SK-N-SH treated with all-trans-retinoic acid at 6 μM for 48 hours (cell line): ENCODE results near the gene SERPINA6.

Experiments
- ATAC-seq: fragments of 200-7000 bp; cut with Tn5 transposase; 3 replicates; pipeline ENCODE4 v1.9.1; 2020; ENCODE audit warnings: mild to moderate bottlenecking, moderate library complexity
- ARNTL ChIP-seq: fragments of 450-650 bp; formaldehyde crosslinking; IDR thresholded peaks from 2 replicates; pipeline ENCODE4 v1.5.0; 2020; ENCODE audit warnings: low read depth, mild to moderate bottlenecking, moderate library complexity, borderline replicate concordance
- BACH2 ChIP-seq: fragments of 250-450 bp; sonication (Bioruptor Pico); IDR thresholded peaks from 2 replicates; pipeline ENCODE4 v1.9.0; 2021; ENCODE audit warnings: mild to moderate bottlenecking, borderline replicate concordance
- CREB5 ChIP-seq: fragments of 250-450 bp; sonication (Bioruptor Pico); IDR thresholded peaks from 2 replicates; pipeline ENCODE4 v1.5.1; 2020; ENCODE audit warnings: low read depth, mild to moderate bottlenecking, moderate library complexity
- CSDC2 ChIP-seq: fragments of 250-450 bp; sonication (Bioruptor Pico); IDR thresholded peaks from 2 replicates; pipeline ENCODE4 v1.5.0; 2020; ENCODE audit warnings: mild to moderate bottlenecking, moderate library complexity
- ESRRG ChIP-seq: fragments of 250-450 bp; sonication (Bioruptor Pico); IDR thresholded peaks from 2 replicates; pipeline ENCODE4 v1.6.1; 2021; ENCODE audit warnings: mild to moderate bottlenecking
- GLIS3 ChIP-seq: fragments of 250-450 bp; sonication (Bioruptor Pico); IDR thresholded peaks from 2 replicates; pipeline ENCODE4 v1.5.0; 2020; ENCODE audit warnings: mild to moderate bottlenecking, moderate library complexity
- ISL1 ChIP-seq: fragments of 250-450 bp; sonication (Bioruptor Pico); IDR thresholded peaks from 2 replicates; pipeline ENCODE4 v2.1.2; 2022; ENCODE audit warnings: mild to moderate bottlenecking, moderate library complexity
- OSR1 ChIP-seq: fragments of 250-450 bp; sonication (Bioruptor Pico); IDR thresholded peaks from 2 replicates; pipeline ENCODE4 v1.8.0; 2022; ENCODE audit warnings: moderate library complexity, mild to moderate bottlenecking, inconsistent platforms
- PATZ1 ChIP-seq: fragments of 250-450 bp; sonication (Bioruptor Pico); IDR thresholded peaks from 2 replicates; pipeline ENCODE4 v1.8.0; 2020; ENCODE audit warnings: mild to moderate bottlenecking, moderate library complexity, borderline replicate concordance
- POU6F1 ChIP-seq: fragments of 250-450 bp; sonication (Bioruptor Pico); IDR thresholded peaks from 2 replicates; pipeline ENCODE4 v1.8.0; 2021; ENCODE audit warnings: low read depth, mild to moderate bottlenecking, moderate library complexity, borderline replicate concordance
- PPARA ChIP-seq: fragments of 250-450 bp; sonication (Bioruptor Pico); IDR thresholded peaks from 2 replicates; pipeline ENCODE4 v1.5.0; 2020; ENCODE audit warnings: mild to moderate bottlenecking, borderline replicate concordance
- RARB ChIP-seq: fragments of 250-450 bp; sonication (Bioruptor Pico); IDR thresholded peaks from 2 replicates; pipeline ENCODE4 v1.8.0; 2021; ENCODE audit warnings: mild to moderate bottlenecking, moderate library complexity
- SNAI2 ChIP-seq: fragments of 250-450 bp; sonication (Bioruptor Pico); IDR thresholded peaks from 2 replicates; pipeline ENCODE4 v1.5.0; 2020; ENCODE audit warnings: mild to moderate bottlenecking, moderate library complexity
- TCF4 ChIP-seq: fragments of 250-450 bp; sonication (Bioruptor Pico); IDR thresholded peaks from 2 replicates; pipeline ENCODE4 v1.8.0; 2021; ENCODE audit warnings: mild to moderate bottlenecking, moderate library complexity, borderline replicate concordance
- TOX ChIP-seq: fragments of 250-450 bp; sonication (Bioruptor Pico); IDR thresholded peaks from 2 replicates; pipeline ENCODE4 v1.8.0; 2021; ENCODE audit warnings: mild to moderate bottlenecking, moderate library complexity, borderline replicate concordance
- TSHZ2 ChIP-seq: fragments of 250-450 bp; sonication (Bioruptor Pico); IDR thresholded peaks from 2 replicates; pipeline ENCODE4 v1.5.0; 2020; ENCODE audit warnings: mild to moderate bottlenecking, moderate library complexity
- ZC3H10 ChIP-seq: fragments of 250-450 bp; sonication (Bioruptor Pico); IDR thresholded peaks from 2 replicates; pipeline ENCODE4 v1.5.1; 2021; ENCODE audit warnings: mild to moderate bottlenecking, moderate library complexity
- ZFP3 ChIP-seq: fragments of 250-450 bp; sonication (Bioruptor Pico); IDR thresholded peaks from 2 replicates; pipeline ENCODE4 v1.5.0; 2020; ENCODE audit warnings: mild to moderate bottlenecking, moderate library complexity
- ZFP30 ChIP-seq: fragments of 450-650 bp; formaldehyde crosslinking; IDR thresholded peaks from 2 replicates; pipeline ENCODE4 v1.5.0; 2022; ENCODE audit warnings: mild to moderate bottlenecking, moderate library complexity
- ZNF565 ChIP-seq: fragments of 450-650 bp; formaldehyde crosslinking; conservative IDR thresholded peaks from 2 replicates; pipeline ENCODE4 v1.5.0; 2020; ENCODE audit warnings: low read depth, mild to moderate bottlenecking, moderate library complexity
- ZNF70 ChIP-seq: fragments of 450-650 bp; formaldehyde crosslinking; IDR thresholded peaks from 2 replicates; pipeline ENCODE4 v1.5.0; 2020; ENCODE audit warnings: mild to moderate bottlenecking, moderate library complexity
- ZNF8 ChIP-seq: fragments of 450-650 bp; formaldehyde crosslinking; IDR thresholded peaks from 2 replicates; pipeline ENCODE4 v1.5.0; 2020; ENCODE audit warnings: mild to moderate bottlenecking, moderate library complexity

SERPINA6 gene

GRCh38 chr14:94322648-94323570 is at the start of gene SERPINA6:
SERPINA6 (minus strand) TSS chr14:94323336; CDS start chr14:94314648, 8,688 bp downstream.
- TF ChIP-seq TCF4: no peak
- no peak for TF ChIP-seq ZNF565 (CRISPR knock-in tag)
- TF ChIP-seq ZC3H10 (CRISPR knock-in tag): no peak
- TF ChIP-seq PPARA (CRISPR knock-in tag): no peak
- TF ChIP-seq SNAI2: no peak
- TF ChIP-seq OSR1 (CRISPR knock-in tag): no peak
- no peak for TF ChIP-seq RARB (CRISPR knock-in tag)
- no peak for TF ChIP-seq ZNF8 (CRISPR knock-in tag)
- no peak for TF ChIP-seq ISL1 (CRISPR knock-in tag)
- ATAC-seq: peak; percentile 86

- no peak for ATAC-seq
- TF ChIP-seq TSHZ2 (CRISPR knock-in tag) (no peak), ZFP3 (no peak), CREB5 (CRISPR knock-in tag) (no peak), BACH2 (no peak), TCF4 (no peak), PPARA (CRISPR knock-in tag) (no peak), ZFP30 (CRISPR knock-in tag) (no peak), OSR1 (CRISPR knock-in tag) (no peak), ZNF565 (CRISPR knock-in tag) (no peak), ZNF70 (CRISPR knock-in tag) (no peak), CSDC2 (CRISPR knock-in tag) (no peak), ESRRG (CRISPR knock-in tag) (no peak), SNAI2 (no peak), ARNTL (CRISPR knock-in tag) (no peak)
These were observed 49.0 kb upstream of the SERPINA6 start for GRCh38 chr14:94372021-94372605.

- ATAC-seq: no peak
- TF ChIP-seq RARB (CRISPR knock-in tag): no peak
- TF ChIP-seq ZFP3: no peak
- TF ChIP-seq SNAI2: no peak
- TF ChIP-seq PATZ1 (CRISPR knock-in tag): no peak
- no peak for TF ChIP-seq TSHZ2 (CRISPR knock-in tag)
- TF ChIP-seq GLIS3: no peak
- no peak for TF ChIP-seq PPARA (CRISPR knock-in tag)
- no peak for TF ChIP-seq ISL1 (CRISPR knock-in tag)
- TF ChIP-seq CREB5 (CRISPR knock-in tag): no peak
- TF ChIP-seq TOX (CRISPR knock-in tag): no peak
- no peak for TF ChIP-seq TCF4
- TF ChIP-seq ARNTL (CRISPR knock-in tag): no peak
- TF ChIP-seq ZFP30 (CRISPR knock-in tag): no peak
- TF ChIP-seq ZNF8 (CRISPR knock-in tag): no peak
- TF ChIP-seq BACH2: no peak
- no peak for TF ChIP-seq POU6F1 (CRISPR knock-in tag)
These were observed 47.4 kb upstream of the SERPINA6 start for GRCh38 chr14:94370524-94370910.
